ENCODE data around the gene DLGAP1.

DNA sequence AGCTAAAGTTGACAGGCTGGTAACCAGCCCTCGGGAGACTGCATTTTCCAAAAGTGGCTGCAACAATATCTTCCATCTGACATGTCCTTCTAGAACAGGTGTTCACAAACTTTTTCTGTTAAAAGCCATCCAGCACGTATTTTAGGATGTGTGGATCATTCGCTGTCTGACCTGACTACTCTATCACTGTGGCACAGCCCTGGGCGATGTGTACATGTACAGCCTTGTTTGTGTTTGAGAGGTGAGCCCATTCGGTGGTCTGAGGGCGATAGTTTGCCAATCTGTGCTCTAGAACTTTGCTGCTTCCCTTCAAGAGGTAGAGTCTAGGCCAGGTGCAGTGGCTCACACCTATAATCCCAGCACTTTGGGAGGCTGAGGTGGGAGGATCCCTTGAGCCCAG, 839.0 kb downstream of the DLGAP1 start:
- TF ChIP-seq ZNF8 (CRISPR knock-in tag; IDR thresholded peaks at IDR 0.05) (no peak), ZFP3 (CRISPR knock-in tag; IDR thresholded peaks at IDR 0.05) (no peak), PPARA (CRISPR knock-in tag; IDR thresholded peaks at IDR 0.05; ENCODE audit: borderline replicate concordance) (no peak), TCF4 (CRISPR knock-in tag; IDR thresholded peaks at IDR 0.05; ENCODE audit: borderline replicate concordance) (no peak), BACH2 (CRISPR knock-in tag; IDR thresholded peaks at IDR 0.05; ENCODE audit: borderline replicate concordance) (no peak), ESRRG (CRISPR knock-in tag; IDR thresholded peaks at IDR 0.05) (no peak), ZFP30 (CRISPR knock-in tag; IDR thresholded peaks at IDR 0.05) (no peak), GLIS3 (CRISPR knock-in tag; IDR thresholded peaks at IDR 0.05) (no peak), RARB (CRISPR knock-in tag; IDR thresholded peaks at IDR 0.05) (no peak), ZNF565 (CRISPR knock-in tag; conservative IDR thresholded peaks at IDR 0.05; ENCODE audit: low read depth) (no peak), TOX (CRISPR knock-in tag; IDR thresholded peaks at IDR 0.05; ENCODE audit: borderline replicate concordance) (no peak), ZC3H10 (CRISPR knock-in tag; IDR thresholded peaks at IDR 0.05) (no peak)
- TF ChIP-seq, protein P1, sequence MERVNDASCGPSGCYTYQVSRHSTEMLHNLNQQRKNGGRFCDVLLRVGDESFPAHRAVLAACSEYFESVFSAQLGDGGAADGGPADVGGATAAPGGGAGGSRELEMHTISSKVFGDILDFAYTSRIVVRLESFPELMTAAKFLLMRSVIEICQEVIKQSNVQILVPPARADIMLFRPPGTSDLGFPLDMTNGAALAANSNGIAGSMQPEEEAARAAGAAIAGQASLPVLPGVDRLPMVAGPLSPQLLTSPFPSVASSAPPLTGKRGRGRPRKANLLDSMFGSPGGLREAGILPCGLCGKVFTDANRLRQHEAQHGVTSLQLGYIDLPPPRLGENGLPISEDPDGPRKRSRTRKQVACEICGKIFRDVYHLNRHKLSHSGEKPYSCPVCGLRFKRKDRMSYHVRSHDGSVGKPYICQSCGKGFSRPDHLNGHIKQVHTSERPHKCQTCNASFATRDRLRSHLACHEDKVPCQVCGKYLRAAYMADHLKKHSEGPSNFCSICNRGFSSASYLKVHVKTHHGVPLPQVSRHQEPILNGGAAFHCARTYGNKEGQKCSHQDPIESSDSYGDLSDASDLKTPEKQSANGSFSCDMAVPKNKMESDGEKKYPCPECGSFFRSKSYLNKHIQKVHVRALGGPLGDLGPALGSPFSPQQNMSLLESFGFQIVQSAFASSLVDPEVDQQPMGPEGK (CRISPR knock-in tag; IDR thresholded peaks at IDR 0.05; ENCODE audit: borderline replicate concordance), result no peak
- TF ChIP-seq, protein P2, sequence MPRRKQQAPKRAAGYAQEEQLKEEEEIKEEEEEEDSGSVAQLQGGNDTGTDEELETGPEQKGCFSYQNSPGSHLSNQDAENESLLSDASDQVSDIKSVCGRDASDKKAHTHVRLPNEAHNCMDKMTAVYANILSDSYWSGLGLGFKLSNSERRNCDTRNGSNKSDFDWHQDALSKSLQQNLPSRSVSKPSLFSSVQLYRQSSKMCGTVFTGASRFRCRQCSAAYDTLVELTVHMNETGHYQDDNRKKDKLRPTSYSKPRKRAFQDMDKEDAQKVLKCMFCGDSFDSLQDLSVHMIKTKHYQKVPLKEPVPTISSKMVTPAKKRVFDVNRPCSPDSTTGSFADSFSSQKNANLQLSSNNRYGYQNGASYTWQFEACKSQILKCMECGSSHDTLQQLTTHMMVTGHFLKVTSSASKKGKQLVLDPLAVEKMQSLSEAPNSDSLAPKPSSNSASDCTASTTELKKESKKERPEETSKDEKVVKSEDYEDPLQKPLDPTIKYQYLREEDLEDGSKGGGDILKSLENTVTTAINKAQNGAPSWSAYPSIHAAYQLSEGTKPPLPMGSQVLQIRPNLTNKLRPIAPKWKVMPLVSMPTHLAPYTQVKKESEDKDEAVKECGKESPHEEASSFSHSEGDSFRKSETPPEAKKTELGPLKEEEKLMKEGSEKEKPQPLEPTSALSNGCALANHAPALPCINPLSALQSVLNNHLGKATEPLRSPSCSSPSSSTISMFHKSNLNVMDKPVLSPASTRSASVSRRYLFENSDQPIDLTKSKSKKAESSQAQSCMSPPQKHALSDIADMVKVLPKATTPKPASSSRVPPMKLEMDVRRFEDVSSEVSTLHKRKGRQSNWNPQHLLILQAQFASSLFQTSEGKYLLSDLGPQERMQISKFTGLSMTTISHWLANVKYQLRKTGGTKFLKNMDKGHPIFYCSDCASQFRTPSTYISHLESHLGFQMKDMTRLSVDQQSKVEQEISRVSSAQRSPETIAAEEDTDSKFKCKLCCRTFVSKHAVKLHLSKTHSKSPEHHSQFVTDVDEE (CRISPR knock-in tag; IDR thresholded peaks at IDR 0.05), result no peak

All from SK-N-SH treated with all-trans-retinoic acid at 6 μM for 48 hours (cell line).